Retinal pigment epithelial cell (primary cell): ENCODE measurements around the gene PDPK1.

Experiments
- DNase-seq: peaks from one replicate; pipeline ENCODE4 v3.0.0-alpha.2; 2010; ENCODE audit warnings: low read depth
- H3K4me3 ChIP-seq: 2 replicates; pipeline ENCODE4 v1.5.1; 2011; ENCODE audit warnings: mild to moderate bottlenecking, low read length, control low read depth, moderate library complexity
- TF ChIP-seq, protein P1 (sequence below): conservative IDR thresholded peaks from 2 replicates; pipeline ENCODE4 v1.5.1; 2011; ENCODE audit warnings: low read depth, low read length, control low read depth, inconsistent platforms

Gene PDPK1

GRCh38 chr16:2495041-2495440 is 42.8 kb upstream of the PDPK1 start:
- H3K4me3 ChIP-seq: no peak overlapping the region
- DNase-seq: no peak
- TF ChIP-seq, protein P1, sequence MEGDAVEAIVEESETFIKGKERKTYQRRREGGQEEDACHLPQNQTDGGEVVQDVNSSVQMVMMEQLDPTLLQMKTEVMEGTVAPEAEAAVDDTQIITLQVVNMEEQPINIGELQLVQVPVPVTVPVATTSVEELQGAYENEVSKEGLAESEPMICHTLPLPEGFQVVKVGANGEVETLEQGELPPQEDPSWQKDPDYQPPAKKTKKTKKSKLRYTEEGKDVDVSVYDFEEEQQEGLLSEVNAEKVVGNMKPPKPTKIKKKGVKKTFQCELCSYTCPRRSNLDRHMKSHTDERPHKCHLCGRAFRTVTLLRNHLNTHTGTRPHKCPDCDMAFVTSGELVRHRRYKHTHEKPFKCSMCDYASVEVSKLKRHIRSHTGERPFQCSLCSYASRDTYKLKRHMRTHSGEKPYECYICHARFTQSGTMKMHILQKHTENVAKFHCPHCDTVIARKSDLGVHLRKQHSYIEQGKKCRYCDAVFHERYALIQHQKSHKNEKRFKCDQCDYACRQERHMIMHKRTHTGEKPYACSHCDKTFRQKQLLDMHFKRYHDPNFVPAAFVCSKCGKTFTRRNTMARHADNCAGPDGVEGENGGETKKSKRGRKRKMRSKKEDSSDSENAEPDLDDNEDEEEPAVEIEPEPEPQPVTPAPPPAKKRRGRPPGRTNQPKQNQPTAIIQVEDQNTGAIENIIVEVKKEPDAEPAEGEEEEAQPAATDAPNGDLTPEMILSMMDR: no peak

DNA sequence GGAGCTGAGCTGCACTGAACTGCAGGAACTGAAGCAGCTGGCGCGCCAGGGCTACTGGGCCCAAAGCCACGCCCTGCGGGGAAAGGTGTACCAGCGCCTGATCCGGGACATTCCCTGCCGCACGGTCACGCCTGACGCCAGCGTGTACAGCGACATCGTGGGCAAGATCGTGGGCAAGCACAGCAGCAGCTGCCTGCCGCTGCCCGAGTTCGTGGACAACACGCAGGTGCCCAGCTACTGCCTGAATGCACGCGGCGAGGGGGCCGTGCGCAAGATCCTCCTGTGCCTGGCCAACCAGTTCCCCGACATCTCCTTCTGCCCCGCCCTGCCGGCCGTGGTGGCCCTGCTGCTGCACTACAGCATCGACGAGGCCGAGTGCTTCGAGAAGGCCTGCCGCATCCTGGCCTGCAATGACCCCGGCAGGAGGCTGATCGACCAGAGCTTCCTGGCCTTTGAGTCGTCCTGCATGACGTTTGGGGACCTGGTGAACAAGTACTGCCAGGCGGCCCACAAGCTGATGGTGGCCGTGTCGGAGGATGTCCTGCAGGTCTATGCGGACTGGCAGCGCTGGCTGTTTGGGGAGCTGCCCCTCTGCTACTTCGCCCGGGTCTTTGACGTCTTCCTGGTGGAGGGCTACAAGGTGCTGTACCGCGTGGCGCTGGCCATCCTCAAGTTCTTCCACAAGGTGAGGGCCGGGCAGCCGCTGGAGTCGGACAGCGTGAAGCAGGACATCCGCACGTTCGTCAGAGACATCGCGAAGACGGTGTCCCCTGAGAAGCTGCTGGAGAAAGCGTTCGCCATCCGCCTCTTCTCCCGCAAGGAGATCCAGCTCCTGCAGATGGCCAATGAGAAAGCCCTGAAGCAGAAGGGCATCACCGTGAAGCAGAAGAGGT is 41.4 kb upstream of the PDPK1 start:
- DNase-seq: no peak
- no peak overlapping the region for H3K4me3 ChIP-seq
- TF ChIP-seq, protein P1: no peak

DNA sequence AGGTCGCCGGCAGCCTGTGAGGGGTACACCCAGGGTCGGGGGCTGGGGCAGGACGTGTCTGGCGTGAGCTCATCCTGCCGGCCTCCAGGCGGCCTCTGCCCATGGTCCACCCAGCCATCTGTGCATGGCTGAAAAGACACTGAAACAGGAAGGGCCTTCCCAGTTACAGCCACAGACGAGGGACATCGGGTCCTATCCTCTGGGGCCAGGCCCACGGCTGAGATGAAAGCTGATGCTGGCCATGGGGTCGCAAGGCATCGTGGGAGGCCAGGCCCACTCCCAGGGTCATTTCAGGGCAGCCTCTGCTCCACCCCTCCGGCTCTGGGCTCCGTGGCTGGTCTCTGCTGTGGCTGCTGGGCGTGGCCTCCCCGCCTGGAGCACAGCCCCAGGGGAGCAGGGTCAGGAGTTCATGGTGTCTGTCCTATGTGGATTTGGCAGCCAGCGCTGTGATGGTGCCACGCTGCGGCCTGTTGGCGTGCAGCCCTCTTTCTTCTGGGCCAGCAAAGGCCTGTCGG is 40.6 kb upstream of the PDPK1 start:
- no peak for DNase-seq
- TF ChIP-seq, protein P1: no peak
- H3K4me3 ChIP-seq: no peak overlapping the region

GRCh38 chr16:2497695-2498484 is 39.9 kb upstream of the PDPK1 start:
- H3K4me3 ChIP-seq: no peak overlapping the region
- TF ChIP-seq, protein P1: no peak
- no peak for DNase-seq

GRCh38 chr16:2498531-2499253 is 39.1 kb upstream of the PDPK1 start:
- H3K4me3 ChIP-seq: no peak overlapping the region
- DNase-seq: no peak
- TF ChIP-seq, protein P1: no peak

DNA sequence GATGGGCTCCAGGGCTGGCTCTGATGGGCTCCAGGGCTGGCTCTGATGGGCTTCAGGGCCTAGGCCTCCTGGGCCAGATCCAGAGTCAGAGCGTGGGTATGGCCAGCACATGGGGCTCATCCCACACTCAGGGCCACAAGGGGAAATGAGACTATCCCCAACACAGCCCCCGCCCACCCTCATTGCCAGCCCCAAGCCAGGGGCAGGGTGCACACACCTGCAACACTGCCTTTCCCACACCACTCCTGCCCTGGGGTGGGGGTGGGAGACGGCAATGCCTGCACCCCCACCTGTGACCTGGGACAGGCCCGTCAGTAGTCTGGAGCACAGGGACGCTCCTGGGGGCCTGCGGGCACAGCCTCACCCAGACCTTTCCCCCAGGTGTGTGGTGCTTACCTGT is 38.4 kb upstream of the PDPK1 start:
- TF ChIP-seq, protein P1: no peak
- DNase-seq: no peak
- no peak overlapping the region for H3K4me3 ChIP-seq
